Stimulated activated CD4-positive, alpha-beta T cell treated with anti-CD3 and anti-CD28 coated beads, Interleukin-12 subunit alpha, Interleukin-12 subunit beta, amount 100 ng/mL, for 24 hours (primary cell): ENCODE results near the gene GFY.

Source experiments
- DNase-seq, 2 experiments: peaks; one replicate each; pipeline ENCODE4 v3.0.0-alpha.2; 2020; ENCODE audit warnings: low read depth in 2 of 2

The GFY gene

DNA sequence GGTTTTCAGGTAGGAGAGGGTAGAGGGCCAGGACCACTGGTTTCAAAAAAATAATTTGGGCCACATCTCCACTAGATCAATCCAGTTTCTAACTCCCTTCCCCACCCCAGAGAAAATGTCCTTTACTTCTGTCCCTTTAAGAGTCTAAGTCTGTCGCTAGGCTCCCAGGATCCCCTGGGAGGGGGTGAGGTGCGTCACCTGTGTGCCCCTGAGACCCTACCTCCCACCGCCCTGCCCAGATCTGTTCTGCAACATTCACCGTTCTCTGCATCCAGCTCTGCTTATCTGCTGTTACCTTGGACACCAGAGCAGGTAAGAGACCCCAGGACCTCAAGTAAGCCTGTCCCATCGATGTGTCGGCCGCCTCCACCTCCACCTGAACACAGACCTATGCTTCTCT is at the start of gene GFY:
Gene GFY, plus strand, starts transcription at position 211 of the 400 bp plus-strand sequence. CDS start 1,043 bp downstream, outside the sequence.
- no peak for DNase-seq

DNA sequence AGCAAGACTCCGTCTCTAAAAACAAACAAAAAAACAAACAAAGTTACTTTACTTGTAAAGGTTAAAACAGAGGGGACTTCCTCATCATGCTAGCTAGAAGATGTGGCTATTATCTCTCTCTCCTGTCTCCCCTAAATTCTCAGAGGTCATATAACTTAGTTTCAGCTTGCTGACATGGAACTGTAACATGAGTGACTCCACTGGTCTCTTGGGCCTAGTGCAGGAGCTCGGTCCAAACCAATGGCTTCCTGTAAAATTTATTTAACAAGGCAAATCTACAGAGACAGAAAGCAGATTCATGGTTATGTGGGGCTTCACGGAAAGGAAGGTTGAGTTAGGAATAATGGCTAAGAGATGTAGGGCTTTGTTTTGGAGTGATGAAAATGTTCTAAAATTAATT is 46.7 kb upstream of the GFY start:
- DNase-seq = no peak

- DNase-seq = no peak
These were observed 44.8 kb upstream of the GFY start for GRCh38 chr19:49380391-49380790.

DNA sequence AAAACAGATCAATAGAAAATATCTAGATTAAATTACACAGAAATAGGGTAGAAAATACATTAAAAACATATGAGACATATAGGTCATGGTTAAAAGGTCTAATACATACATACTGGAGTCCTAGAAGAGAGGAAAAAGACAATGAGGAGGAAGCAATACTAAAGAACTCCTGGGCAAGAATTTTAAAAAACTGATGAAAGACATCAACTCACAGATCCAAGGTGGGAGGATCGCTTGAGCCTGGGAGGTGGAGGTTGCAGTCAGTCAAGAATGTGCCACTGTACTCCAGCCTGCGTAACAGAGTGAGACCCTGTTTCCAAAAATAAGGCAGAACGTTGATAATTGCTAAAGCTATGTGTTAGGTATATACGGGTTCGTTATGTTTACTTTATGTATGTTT is 42.5 kb upstream of the GFY start:
- no peak for DNase-seq

GRCh38 chr19:49383599-49383998 is 41.6 kb upstream of the GFY start:
- DNase-seq = no peak

- DNase-seq = peak; percentile 75 to 84
These were observed 37.2 kb upstream of the GFY start, which contains the start of gene KASH5 for GRCh38 chr19:49387936-49388372. KASH5 (plus strand) TSS chr19:49388249; CDS start chr19:49390884, 2,635 bp downstream.

DNA sequence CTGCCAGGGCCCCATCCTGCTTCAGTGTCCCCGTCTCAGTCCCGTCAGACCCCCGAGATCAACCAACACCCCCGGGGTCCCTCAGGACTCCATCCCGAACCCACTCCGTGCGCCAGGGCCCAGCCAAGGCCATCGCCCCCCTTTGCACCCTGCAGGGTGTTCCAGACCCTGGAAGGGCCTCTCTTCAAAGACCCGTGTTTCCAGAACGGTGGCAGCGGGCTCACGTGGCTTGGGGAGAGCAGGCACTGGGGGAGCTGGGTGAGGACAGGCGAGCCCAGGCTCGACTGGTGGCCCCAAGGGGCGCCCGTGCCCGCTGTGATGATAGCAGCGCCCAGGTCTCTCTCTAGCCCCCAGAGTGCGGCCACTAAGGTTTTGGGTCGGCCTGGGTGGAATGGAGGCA is 35.8 kb upstream of the GFY start:
- no peak for DNase-seq

- no peak for DNase-seq
These were observed 34.9 kb upstream of the GFY start for GRCh38 chr19:49390131-49390928.

GRCh38 chr19:49390929-49391359 is 34.2 kb upstream of the GFY start:
- no peak for DNase-seq

DNA sequence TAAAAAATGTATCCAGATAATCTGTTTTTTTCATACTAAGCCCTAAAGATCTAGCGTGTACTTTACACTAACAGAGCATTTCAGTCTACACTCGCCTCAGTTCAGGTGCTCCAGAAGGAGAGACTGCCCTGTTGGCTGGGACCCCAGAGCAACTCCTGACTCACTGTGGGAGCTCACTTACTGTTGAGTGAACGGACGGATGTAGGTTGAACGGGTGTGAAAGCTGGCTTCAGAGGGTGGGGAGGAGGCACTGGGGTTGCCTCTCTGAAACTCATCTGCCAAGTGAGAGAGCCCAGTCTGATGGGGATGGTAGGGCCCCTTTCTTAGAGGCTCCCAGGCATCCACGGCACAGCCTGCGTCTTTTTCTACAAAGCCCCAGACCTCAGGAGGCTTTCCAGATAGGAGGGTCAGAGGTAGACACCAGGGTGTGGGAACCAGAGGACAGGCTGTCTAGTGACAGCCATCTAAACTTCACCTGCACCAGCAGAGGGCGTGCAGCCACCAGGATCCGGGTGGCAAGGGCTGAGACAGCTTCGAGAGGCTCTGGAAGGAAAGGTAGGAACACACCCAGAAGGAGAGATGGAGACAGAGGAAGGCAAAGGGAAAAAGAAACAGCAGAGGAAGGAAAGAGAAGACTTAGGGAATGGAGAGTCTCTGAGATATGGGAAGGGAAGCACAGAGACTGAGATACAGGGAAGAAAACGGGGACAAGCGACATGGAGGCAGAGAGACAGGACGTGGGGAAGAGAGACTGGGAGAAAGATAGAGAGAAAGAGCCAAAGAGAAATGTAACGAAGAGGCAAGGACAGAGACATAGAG is 33.4 kb upstream of the GFY start:
- peak; percentile 60 to 72 for DNase-seq

DNA sequence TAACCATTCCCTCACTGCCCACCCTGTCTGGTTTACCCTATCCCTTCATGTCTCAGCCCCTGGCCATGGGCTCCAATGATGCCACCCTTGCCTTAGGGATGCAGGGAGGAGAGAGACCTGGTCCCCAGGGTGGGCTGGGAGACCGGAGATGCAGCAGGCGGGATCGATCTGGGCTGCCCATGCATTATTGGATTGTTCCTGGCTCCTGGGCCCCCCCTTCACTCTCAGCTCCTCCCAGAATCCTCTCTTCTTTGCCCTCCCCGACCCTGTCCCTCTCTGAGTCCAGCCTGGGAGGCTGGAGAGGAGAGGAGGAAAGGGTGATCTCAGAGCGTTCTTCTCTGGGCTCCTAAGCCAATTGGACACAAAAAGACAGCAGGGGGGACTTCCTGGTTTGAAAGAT is 31.3 kb upstream of the GFY start:
- DNase-seq = no peak

DNA sequence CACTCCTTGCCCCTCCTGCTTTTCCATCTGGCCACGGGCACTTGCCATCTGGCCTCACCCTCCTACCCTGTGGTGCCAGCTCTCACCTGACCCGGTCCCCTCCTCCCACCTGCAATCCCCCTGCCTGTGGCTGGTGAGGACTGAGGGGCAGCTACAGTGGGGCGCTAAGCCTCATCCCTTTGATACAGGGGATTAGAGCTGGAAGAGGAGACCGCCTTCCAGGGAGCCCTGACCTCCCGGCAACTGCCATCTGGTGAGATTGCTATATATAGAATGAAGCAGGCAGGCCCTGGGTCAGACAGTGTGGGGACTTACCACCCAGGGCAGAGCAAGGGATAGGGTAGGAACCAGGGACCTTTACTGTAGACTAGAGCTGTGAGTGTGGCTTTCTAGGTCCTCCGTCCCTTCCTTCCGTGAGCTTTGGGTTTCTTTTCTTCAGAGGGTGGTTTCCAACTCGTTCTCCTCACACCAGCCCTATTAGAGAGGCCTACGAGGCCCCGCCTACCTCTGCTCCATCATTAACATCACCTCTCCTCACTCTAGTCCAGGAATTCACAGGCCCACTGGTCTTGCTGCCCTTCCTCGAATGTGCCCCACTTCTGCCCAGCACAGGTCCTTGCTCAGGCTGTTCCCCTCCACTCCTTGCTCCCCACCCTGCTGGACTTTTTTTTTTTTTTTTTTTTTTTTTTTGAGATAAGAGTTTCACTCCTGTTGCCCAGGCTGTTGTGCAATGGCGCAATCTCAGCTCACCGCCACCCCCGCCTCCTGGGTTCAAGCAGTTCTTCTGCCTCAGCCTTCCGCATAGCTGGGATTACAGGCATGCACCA is 29.4 kb upstream of the GFY start:
- DNase-seq = no peak

DNA sequence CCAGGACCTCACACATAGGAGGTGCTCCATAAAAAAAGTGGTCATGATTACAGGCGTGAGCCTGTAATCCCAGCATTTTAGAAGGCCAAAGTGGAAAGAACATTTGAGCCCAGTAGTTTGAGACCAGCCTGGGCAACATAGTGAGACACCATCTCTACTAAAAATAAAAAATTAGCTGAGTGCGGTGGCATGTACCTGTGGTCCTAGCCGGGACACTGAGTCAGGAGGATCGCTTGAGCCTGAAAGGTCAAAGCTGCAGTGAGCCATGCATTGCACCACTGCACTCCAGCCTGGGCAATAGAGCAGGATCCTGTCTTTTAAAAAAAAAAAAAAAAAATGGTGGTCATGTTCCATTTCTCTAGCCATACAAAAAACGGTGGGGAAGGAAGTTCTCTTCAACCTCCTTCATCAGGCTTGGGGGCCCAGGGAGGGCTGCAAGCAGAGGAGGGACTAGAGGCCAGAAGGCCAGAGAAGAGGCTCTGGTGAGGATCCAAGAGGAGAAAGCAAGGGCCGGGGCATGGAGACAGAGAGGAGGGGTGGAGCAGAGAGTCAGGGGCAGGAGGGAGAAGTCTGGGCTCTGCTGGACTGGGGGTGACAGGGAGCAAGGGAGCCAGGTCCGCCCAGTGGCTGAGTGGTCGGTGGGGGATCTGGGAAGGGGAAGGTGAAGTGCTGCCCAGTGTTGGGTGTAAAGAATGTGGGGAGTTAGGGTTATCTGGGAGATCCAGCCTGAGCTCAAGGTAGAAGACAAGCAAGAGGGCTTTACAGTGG is 28.3 kb upstream of the GFY start:
- DNase-seq = no peak

GRCh38 chr19:49398001-49398615 is 27.1 kb upstream of the GFY start:
- no peak for DNase-seq

- no peak for DNase-seq
These were observed 26.3 kb upstream of the GFY start for GRCh38 chr19:49398931-49399330.

- no peak for DNase-seq
These were observed 25.2 kb upstream of the GFY start for GRCh38 chr19:49400029-49400428.

- no peak for DNase-seq
These were observed 21.6 kb upstream of the GFY start for GRCh38 chr19:49403404-49404187.

GRCh38 chr19:49407079-49407478 is 18.1 kb upstream of the GFY start:
- no peak for DNase-seq

GRCh38 chr19:49407482-49408015 is 17.6 kb upstream of the GFY start:
- no peak for DNase-seq
